ENCODE results near the gene FAM98B. TPM values are rescaled to one million over a fixed set of nuclear protein-coding genes. Genes with fewer than 3 reads are reported as not detected.

Gene FAM98B
- total RNA-seq (10 to 100 TPM; 16.7 to 30.6 (median 25.0) TPM), polyA plus RNA-seq (1 to 10 TPM; 6.2 to 7.0 TPM)
- long read RNA-seq, donor 1, partial matches to known transcripts = 1 of 3 reads
- long read RNA-seq, donor 1, other reads (novel, unspliced or antisense) = 2 of 3 reads
- long read RNA-seq, donor 2, partial matches to known transcripts = 0 of 1 reads
- long read RNA-seq, donor 2, other reads (novel, unspliced or antisense) = 0 of 1 reads
- long read RNA-seq, donor 3, partial matches to known transcripts = 0 of 4 reads
- long read RNA-seq, donor 3, other reads (novel, unspliced or antisense) = 2 of 4 reads

DNA sequence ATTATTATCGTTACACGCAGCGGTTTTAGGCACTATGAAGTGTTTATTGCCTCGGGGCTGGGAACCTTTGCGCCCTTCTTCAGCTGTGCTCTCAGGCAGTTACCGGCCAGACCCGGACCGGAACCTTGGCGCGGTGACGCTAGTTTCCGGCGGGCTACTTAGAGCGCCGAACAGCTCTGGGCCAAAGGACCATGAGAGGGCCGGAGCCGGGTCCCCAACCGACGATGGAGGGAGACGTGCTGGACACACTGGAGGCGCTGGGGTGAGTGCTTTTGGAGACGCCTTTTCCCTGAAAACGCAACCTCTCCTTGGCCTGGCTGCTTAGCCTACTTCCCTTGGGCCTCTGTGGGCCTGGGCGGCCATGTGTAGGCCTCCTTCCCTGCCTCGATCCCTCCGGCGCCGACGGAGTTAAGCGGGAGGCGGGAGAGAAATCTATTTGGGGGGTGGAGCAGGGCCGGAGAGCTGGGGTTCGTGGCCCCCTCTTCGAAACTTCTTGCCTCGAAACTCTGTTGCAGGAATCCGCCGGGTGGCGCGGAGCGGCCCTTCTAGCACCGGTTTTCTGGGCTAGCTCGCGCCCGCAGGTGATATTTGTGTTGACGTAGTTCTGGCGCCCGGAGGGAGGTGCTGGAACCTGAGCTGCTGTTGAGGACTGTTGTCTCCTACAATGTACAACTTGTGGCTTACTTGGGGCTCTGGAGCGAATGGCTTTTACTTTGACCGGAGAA, at the start of gene FAM98B:
TSS of gene FAM98B (plus strand) at position 157 of the 725 bp plus-strand sequence. CDS start at position 192, 35 bp downstream.
- peak; percentile 88 to 90 for DNase-seq
- Histone ChIP-seq H3K9me3 (no peaks in the 10 kb centered on the region), H3K4me1 (peaks cover 0 to 23% (median 16%) of the 10 kb centered on the region in 9 donors), H3K27ac (peak within 1 kb of the TSS; percentile 49 to 94 (median 90)), H3K4me3 (peak within 1 kb of the TSS; percentile 65 to 93 (median 84)), H3K27me3 (no peaks in the 10 kb centered on the region), H3K36me3 (peaks cover 0 to 6% (median 0%) of the 10 kb centered on the region in 9 donors)
- peak; percentile 96 to 99 (median 98) for ATAC-seq
- 0 to 1% methylated on average over 49 of the region's 49 CpGs for WGBS, 2 donors
- intact Hi-C loops (cut with DNase I) = loop anchor here in 1 of 10 donors (10.0 kb wide), 1 partner anchor 61 kb away; no protein-coding TSS in a partner anchor
- no peak for TF ChIP-seq CTCF (IDR thresholded peaks at IDR 0.05)

GRCh38 chr15:38406436-38406835, 47.5 kb upstream of the FAM98B start:
- Histone ChIP-seq H3K9me3 (no peaks in the 10 kb centered on the region), H3K4me1 (no peaks in the 10 kb centered on the region), H3K27me3 (no peaks in the 10 kb centered on the region), H3K27ac (no peak overlapping the region), H3K4me3 (no peak overlapping the region), H3K36me3 (no peaks in the 10 kb centered on the region)
- TF ChIP-seq CTCF (IDR thresholded peaks at IDR 0.05) = no peak
- intact Hi-C loops (cut with DNase I) = no loop called here
- DNase-seq = no peak
- 55 to 63% methylated on average over 7 of the region's 7 CpGs for WGBS, 2 donors
- no peak for ATAC-seq

DNA sequence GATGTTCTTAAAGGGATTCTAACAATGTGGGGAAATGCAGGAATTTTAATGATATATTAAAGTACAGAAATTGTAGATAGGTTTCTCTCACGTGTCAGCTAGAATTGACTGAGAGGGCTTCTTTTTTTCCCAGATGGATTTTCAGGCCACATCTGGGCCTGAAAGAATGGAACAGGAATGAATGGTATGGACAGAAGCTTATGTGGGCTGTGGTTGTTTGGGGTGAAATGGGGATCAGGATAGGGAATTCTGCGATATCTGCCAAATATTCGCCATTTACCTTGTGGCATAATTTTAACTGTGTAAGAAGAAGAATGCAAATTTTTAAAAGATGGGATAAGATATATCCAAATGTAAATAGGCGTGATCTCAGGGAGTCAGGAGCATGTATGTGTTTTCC, 45.4 kb upstream of the FAM98B start:
- Histone ChIP-seq H3K27ac (no peak overlapping the region), H3K27me3 (peaks cover 0 to 2% (median 0%) of the 10 kb centered on the region in 7 donors), H3K9me3 (no peaks in the 10 kb centered on the region), H3K36me3 (no peaks in the 10 kb centered on the region), H3K4me3 (no peak overlapping the region), H3K4me1 (peaks cover 0 to 10% (median 0%) of the 10 kb centered on the region in 9 donors)
- intact Hi-C loops (cut with DNase I) = no loop called here
- no peak for TF ChIP-seq CTCF (IDR thresholded peaks at IDR 0.05)
- WGBS, 2 donors = 90 to 94% methylated on average over 4 of the region's 4 CpGs
- no peak for DNase-seq
- ATAC-seq = no peak

GRCh38 chr15:38411902-38412301, 42.0 kb upstream of the FAM98B start:
- intact Hi-C loops (cut with DNase I) = loop anchor here in 8 of 10 donors (2.0 to 10.0 kb wide), 7 partner anchors 57 to 417 kb away; no protein-coding TSS in a partner anchor
- peaks cover 0 to 10% (median 0%) of the 10 kb centered on the region in 9 donors for H3K4me1 ChIP-seq
- H3K36me3 ChIP-seq = no peaks in the 10 kb centered on the region
- H3K27me3 ChIP-seq = peaks cover 0 to 7% (median 0%) of the 10 kb centered on the region in 7 donors
- no peak for TF ChIP-seq CTCF (IDR thresholded peaks at IDR 0.05)
- WGBS, 2 donors = 40 to 46% methylated on average over 3 of the region's 3 CpGs
- no peaks in the 10 kb centered on the region for H3K9me3 ChIP-seq
- H3K27ac ChIP-seq = peak overlapping the region in 6 of 10 donors; percentile 10 to 66 (median 26)
- DNase-seq (no peak), ATAC-seq (peak in 4 of 8 donors; percentile 44 to 65 (median 54))
- no peak overlapping the region for H3K4me3 ChIP-seq
